GM12873 (cell line): ENCODE measurements around the gene ADPRS.
A peak's percentile ranks its signal among the peaks of the same experiment; 100 is the strongest.

Experiments used
- CTCF ChIP-seq: IDR thresholded peaks from 2 replicates; pipeline ENCODE4 v1.5.1; 2012; ENCODE audit warnings: low read depth, mild to moderate bottlenecking, moderate library complexity, low read length, control low read depth; ENCODE audit not compliant: insufficient read depth; ENCODE audit errors: missing control alignments

The ADPRS gene

GRCh38 chr1:36088577-36089392, at the start of gene ADPRS:
TSS of gene ADPRS (plus strand) at chr1:36088892. CDS start at chr1:36088905, 13 bp downstream.
- TF ChIP-seq CTCF, result peak; percentile 98

GRCh38 chr1:36040238-36040637, 48.5 kb upstream of the ADPRS start:
- no peak for TF ChIP-seq CTCF

- TF ChIP-seq CTCF, result no peak
These were observed 36.9 kb upstream of the ADPRS start for GRCh38 chr1:36051821-36052220.

DNA sequence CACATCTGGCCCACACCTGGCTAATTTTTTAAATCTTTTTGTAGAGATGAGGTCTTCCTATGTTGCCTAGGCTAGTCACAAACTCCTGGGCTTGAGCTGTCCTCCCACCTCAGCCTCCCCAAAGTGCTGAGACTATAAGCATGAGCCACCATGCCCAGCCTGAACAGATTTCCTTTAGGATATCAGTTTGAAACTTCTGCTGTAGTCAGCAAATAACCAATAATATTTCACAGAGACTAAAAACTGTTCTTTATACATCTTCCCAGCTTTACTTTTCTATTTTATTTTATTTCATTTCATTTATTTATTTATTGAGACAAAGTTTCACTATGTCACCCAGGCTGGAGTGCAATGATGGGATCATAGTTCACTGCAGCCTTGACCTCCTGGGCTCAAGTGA, 34.7 kb upstream of the ADPRS start:
- no peak for TF ChIP-seq CTCF

DNA sequence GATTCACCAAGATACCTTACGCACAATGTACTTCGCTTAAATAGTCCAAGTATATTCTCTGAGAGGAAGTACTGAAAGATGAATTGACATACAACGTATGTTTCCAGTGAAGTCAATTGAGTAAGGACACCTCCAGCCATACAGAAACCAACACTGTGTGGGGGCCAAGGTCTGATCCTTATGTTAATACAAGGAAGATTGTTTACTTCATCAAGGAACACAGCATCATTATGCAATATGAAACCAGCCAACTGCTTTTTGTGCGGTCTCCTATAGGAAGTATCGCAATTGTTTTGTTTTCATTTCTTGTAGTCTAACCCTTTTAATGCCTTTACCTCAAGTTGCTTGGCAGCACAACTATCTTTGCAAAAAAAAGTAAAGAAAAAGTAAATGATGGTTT, 33.0 kb upstream of the ADPRS start:
- TF ChIP-seq CTCF, result no peak

GRCh38 chr1:36062315-36062714, 26.4 kb upstream of the ADPRS start:
- no peak for TF ChIP-seq CTCF

DNA sequence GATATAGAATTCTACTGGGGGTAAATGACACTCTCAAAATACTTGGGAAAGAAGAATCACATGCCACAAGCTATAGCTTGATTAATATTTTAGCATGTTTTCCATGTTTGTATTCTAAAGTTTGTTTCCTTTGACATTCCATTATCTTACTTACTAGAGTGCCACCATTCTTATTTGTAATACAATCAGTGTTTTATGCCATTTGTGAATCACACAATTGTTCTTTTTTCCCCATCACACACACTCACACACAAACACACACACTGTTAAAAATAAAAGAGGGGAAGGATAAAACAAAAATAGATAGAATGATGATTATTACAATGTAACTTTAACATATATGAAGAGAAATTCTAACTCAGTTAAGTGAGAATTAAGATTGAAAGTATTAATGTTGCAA, 20.8 kb upstream of the ADPRS start:
- no peak for TF ChIP-seq CTCF

DNA sequence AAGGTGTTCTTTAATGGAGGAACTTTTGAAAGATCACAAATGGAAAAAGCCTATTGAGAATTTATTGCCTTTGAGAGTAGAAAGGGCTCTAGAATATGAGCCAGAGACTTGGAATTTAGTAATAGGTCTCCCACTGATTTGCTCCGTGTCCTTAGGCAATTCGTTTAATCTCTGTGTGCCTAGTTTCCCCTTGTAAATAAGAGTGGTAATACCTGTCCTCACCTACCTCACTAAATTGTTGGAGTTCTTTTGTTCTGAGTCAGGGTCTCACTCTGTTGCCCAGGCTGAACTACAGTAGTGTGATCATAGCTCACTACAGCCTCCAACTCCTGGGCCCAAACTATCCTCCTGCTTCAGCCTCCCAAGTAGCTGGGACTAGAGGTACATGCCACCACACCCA, 19.8 kb upstream of the ADPRS start:
- no peak for TF ChIP-seq CTCF
